Stimulated activated CD4-positive, alpha-beta T cell treated with anti-CD3 and anti-CD28 coated beads, Interleukin-2, amount 100 ng/mL, for 24 hours (primary cell): Measurements from ENCODE around the gene ODF4.

Experiments
- DNase-seq, 2 donors: peaks; one replicate each; pipeline ENCODE4 v3.0.0-alpha.2; 2020

Gene ODF4

GRCh38 chr17:8339540-8339939 lies at the start of gene ODF4:
TSS of gene ODF4 (plus strand) at chr17:8339840. CDS start at chr17:8340052, 212 bp downstream.
- no peak for DNase-seq

- no peak for DNase-seq
Observed at GRCh38 chr17:8290043-8290442, 49.6 kb upstream of the ODF4 start.

GRCh38 chr17:8292639-8293395 lies 46.8 kb upstream of the ODF4 start:
- DNase-seq: no peak

GRCh38 chr17:8294361-8294760 lies 45.3 kb upstream of the ODF4 start:
- DNase-seq: no peak

- no peak for DNase-seq
Observed at GRCh38 chr17:8294814-8295316, 44.8 kb upstream of the ODF4 start.

GRCh38 chr17:8300226-8300625 lies 39.4 kb upstream of the ODF4 start:
- DNase-seq: no peak

- DNase-seq: peak; percentile 52 to 59
Observed at GRCh38 chr17:8300627-8301242, 38.9 kb upstream of the ODF4 start.

GRCh38 chr17:8310601-8311123 lies 29.0 kb upstream of the ODF4 start:
- DNase-seq: no peak

GRCh38 chr17:8311131-8311790 lies 28.4 kb upstream of the ODF4 start:
- no peak for DNase-seq

- no peak for DNase-seq
Observed at GRCh38 chr17:8312251-8312650, 27.4 kb upstream of the ODF4 start.

- DNase-seq: no peak
Observed at GRCh38 chr17:8312726-8313600, 26.7 kb upstream of the ODF4 start.

GRCh38 chr17:8314797-8315763 lies 24.6 kb upstream of the ODF4 start:
- DNase-seq: no peak

- DNase-seq: no peak
Observed at GRCh38 chr17:8315764-8316217, 23.8 kb upstream of the ODF4 start.

- DNase-seq: no peak
Observed at GRCh38 chr17:8318010-8318935, 21.4 kb upstream of the ODF4 start.

GRCh38 chr17:8320262-8320661 lies 19.4 kb upstream of the ODF4 start:
- DNase-seq: no peak

- DNase-seq: no peak
Observed at GRCh38 chr17:8320990-8321389, 18.6 kb upstream of the ODF4 start.

- no peak for DNase-seq
Observed at GRCh38 chr17:8322061-8322460, 17.6 kb upstream of the ODF4 start.

- no peak for DNase-seq
Observed at GRCh38 chr17:8324132-8324531, 15.5 kb upstream of the ODF4 start.

- no peak for DNase-seq
Observed at GRCh38 chr17:8324923-8325322, 14.7 kb upstream of the ODF4 start.
